HG03064 (cell line): ENCODE data around the gene PCDHGA5.
"Not testable (repeated sequence)": the region's sequence is repeated elsewhere in the genome, so short reads cannot be mapped to it uniquely, and the experiment has no call there.

Experiments
- ATAC-seq: cut with Tn5 transposase; IDR thresholded peaks from one replicate; pipeline ENCODE4 v1.9.1; 2021; ENCODE audit warnings: low read depth; ENCODE audit not compliant: unreplicated experiment

Gene PCDHGA5

GRCh38 chr5:141383345-141383744 is 19.4 kb downstream of the PCDHGA5 start:
- no peak for ATAC-seq

GRCh38 chr5:141384471-141385267 is 20.7 kb downstream of the PCDHGA5 start:
- no peak for ATAC-seq

- ATAC-seq, result peak; percentile 87
Observed at GRCh38 chr5:141387557-141388311, 23.8 kb downstream of the PCDHGA5 start, which contains the start of gene PCDHGB4. PCDHGB4 (plus strand) TSS chr5:141387698; CDS start chr5:141387885, 187 bp downstream.

GRCh38 chr5:141388661-141389060 is 24.7 kb downstream of the PCDHGA5 start:
- no peak for ATAC-seq

GRCh38 chr5:141389153-141390042 is 25.4 kb downstream of the PCDHGA5 start:
- no peak for ATAC-seq

GRCh38 chr5:141392429-141393198 is 28.7 kb downstream of the PCDHGA5 start, which contains the start of gene PCDHGA8:
PCDHGA8 (plus strand) TSS chr5:141392633; CDS start chr5:141392814, 181 bp downstream.
- no peak for ATAC-seq

GRCh38 chr5:141393267-141393666 is 29.3 kb downstream of the PCDHGA5 start:
- no peak for ATAC-seq

GRCh38 chr5:141394401-141395187 is 30.6 kb downstream of the PCDHGA5 start:
- not testable (repeated sequence) for ATAC-seq

GRCh38 chr5:141397756-141398551 is 34.0 kb downstream of the PCDHGA5 start, which contains the start of gene PCDHGB5:
PCDHGB5 (plus strand) TSS chr5:141397947; CDS start chr5:141398128, 181 bp downstream.
- peak; percentile 98 for ATAC-seq

- no peak for ATAC-seq
Observed at GRCh38 chr5:141398608-141399007, 34.6 kb downstream of the PCDHGA5 start.

GRCh38 chr5:141399555-141400258 is 35.7 kb downstream of the PCDHGA5 start:
- ATAC-seq, result no peak

GRCh38 chr5:141402553-141403243 is 38.7 kb downstream of the PCDHGA5 start, which contains the start of gene PCDHGA9:
PCDHGA9 (plus strand) TSS chr5:141402778; CDS start chr5:141402953, 175 bp downstream.
- ATAC-seq, result no peak

- no peak for ATAC-seq
Observed at GRCh38 chr5:141403387-141403786, 39.4 kb downstream of the PCDHGA5 start.

GRCh38 chr5:141407790-141408505 is 44.0 kb downstream of the PCDHGA5 start, which contains the start of gene PCDHGB6:
PCDHGB6 (plus strand) TSS chr5:141408021; CDS start chr5:141408203, 182 bp downstream.
- not testable (repeated sequence) for ATAC-seq

- ATAC-seq, result no peak
Observed at GRCh38 chr5:141409598-141410306, 45.8 kb downstream of the PCDHGA5 start.
